MM.1S (cell line): ENCODE results near the gene MAS1.

Experiments
- EZH2 ChIP-seq: fragments of 300-600 bp; sonication (generic); optimal IDR thresholded peaks from 2 replicates; pipeline ENCODE3; 2017; ENCODE audit warnings: low read depth, mild to moderate bottlenecking, antibody characterized with exemption, low read length, mixed read lengths
- TF ChIP-seq, protein P1 (sequence below): fragments of 300-600 bp; sonication (generic); IDR thresholded peaks from 2 replicates; pipeline ENCODE4 v1.5.1; 2016; ENCODE audit warnings: antibody characterized with exemption, low read length, mixed read lengths

DNA sequence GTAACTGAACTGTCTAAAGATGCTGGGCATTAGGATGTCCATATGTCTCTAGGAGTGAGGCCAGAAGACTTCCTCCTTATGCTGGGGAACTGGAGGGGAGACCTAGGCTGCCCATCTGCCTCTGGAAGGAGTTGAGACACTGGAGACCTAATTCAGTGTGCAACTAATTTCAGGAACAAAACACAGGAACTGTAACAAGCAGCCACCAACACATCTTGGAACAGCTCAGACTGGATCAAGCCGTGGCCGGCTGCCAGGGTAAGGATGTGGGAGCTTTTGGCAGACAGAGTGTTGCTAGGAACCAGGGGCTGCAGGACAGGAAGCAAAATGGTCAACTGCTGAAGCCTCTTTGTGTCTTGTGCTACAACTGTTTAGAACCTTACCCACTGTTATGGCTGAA is 16.4 kb upstream of the MAS1 start:
- TF ChIP-seq EZH2: no peak
- TF ChIP-seq, protein P1, sequence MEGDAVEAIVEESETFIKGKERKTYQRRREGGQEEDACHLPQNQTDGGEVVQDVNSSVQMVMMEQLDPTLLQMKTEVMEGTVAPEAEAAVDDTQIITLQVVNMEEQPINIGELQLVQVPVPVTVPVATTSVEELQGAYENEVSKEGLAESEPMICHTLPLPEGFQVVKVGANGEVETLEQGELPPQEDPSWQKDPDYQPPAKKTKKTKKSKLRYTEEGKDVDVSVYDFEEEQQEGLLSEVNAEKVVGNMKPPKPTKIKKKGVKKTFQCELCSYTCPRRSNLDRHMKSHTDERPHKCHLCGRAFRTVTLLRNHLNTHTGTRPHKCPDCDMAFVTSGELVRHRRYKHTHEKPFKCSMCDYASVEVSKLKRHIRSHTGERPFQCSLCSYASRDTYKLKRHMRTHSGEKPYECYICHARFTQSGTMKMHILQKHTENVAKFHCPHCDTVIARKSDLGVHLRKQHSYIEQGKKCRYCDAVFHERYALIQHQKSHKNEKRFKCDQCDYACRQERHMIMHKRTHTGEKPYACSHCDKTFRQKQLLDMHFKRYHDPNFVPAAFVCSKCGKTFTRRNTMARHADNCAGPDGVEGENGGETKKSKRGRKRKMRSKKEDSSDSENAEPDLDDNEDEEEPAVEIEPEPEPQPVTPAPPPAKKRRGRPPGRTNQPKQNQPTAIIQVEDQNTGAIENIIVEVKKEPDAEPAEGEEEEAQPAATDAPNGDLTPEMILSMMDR: no peak
